ENCODE data around the gene CYYR1. TPM values are rescaled to one million over a fixed set of nuclear protein-coding genes. Genes with fewer than 3 reads are reported as not detected.

Gene CYYR1
- polyA plus RNA-seq, 3 donors: 0.16 to 0.30 TPM; not detected in 1

DNA sequence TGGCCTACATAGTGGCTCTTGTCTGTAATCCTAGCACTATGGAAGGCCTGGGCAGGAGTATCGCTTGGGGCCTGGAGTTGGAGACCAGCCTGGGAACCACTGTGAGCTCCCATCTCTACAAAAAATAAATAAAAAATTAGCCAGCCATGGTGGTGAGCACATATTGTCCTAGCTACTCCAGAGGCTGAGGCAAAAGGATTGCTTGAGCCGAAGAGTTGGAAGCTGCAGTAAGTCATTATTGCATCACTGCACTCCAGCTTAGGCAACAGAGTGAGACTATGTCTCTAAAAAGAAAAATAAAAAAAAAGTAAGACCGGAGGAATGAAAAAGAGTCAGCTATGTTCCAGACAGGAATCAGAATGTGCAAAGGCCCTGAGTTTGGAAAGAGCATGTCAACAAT, 115.3 kb downstream of the CYYR1 start:
- peaks cover 0 to 7% (median 2%) of the 10 kb centered on the region in 7 donors for H3K9me3 Mint-ChIP-seq
- no peaks in the 10 kb centered on the region for H3K27me3 ChIP-seq (ENCODE audit: control insufficient read depth in 2 of 2, insufficient read depth in 2 of 2, low read length in 2 of 2)
- H3K36me3 Mint-ChIP-seq: no peaks in the 10 kb centered on the region
- H4K20me1 ChIP-seq (ENCODE audit: insufficient read depth, low read length): no peaks in the 10 kb centered on the region
- DNase-seq: no peak
- H3K4me3 ChIP-seq (replicated peaks in 1 of 3; ENCODE audit: low read depth in 2 of 3, low read length in 3 of 3): no peak overlapping the region
- 64% methylated on average over 2 of the region's 3 CpGs for WGBS (ENCODE audit: insufficient coverage)
- TF ChIP-seq, protein P1, sequence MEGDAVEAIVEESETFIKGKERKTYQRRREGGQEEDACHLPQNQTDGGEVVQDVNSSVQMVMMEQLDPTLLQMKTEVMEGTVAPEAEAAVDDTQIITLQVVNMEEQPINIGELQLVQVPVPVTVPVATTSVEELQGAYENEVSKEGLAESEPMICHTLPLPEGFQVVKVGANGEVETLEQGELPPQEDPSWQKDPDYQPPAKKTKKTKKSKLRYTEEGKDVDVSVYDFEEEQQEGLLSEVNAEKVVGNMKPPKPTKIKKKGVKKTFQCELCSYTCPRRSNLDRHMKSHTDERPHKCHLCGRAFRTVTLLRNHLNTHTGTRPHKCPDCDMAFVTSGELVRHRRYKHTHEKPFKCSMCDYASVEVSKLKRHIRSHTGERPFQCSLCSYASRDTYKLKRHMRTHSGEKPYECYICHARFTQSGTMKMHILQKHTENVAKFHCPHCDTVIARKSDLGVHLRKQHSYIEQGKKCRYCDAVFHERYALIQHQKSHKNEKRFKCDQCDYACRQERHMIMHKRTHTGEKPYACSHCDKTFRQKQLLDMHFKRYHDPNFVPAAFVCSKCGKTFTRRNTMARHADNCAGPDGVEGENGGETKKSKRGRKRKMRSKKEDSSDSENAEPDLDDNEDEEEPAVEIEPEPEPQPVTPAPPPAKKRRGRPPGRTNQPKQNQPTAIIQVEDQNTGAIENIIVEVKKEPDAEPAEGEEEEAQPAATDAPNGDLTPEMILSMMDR (IDR thresholded peaks at IDR 0.05): no peak
- H3K36me3 ChIP-seq (replicated peaks in 1 of 2; ENCODE audit: control insufficient read depth in 1 of 2, insufficient read depth in 2 of 2, low read length in 2 of 2): no peaks in the 10 kb centered on the region
- no peak overlapping the region for H3K9ac ChIP-seq (ENCODE audit: insufficient read depth, low read length, poor library complexity, severe bottlenecking)
- no peak overlapping the region for H3K27ac Mint-ChIP-seq
- no peaks in the 10 kb centered on the region for H3K9me3 ChIP-seq (replicated peaks in 1 of 2; ENCODE audit: control insufficient read depth in 1 of 2, insufficient read depth in 1 of 2, low read length in 2 of 2)
- no peak overlapping the region for H3K4me3 Mint-ChIP-seq
- H2AFZ ChIP-seq (ENCODE audit: insufficient read depth, low read depth, low read length, poor library complexity, severe bottlenecking): no peak overlapping the region
- intact Hi-C loops (cut with micrococcal nuclease): no loop called here
- no peak overlapping the region for H3K27ac ChIP-seq (ENCODE audit: low read depth in 1 of 2, low read length in 2 of 2)
- H3K27me3 Mint-ChIP-seq (ENCODE audit: low read depth in 3 of 3): peaks cover 0 to 2% (median 0%) of the 10 kb centered on the region in 3 donors
- H3K4me2 ChIP-seq (replicated peaks; ENCODE audit: extremely low read depth, low read length, poor library complexity, severe bottlenecking): no peak overlapping the region
- no peaks in the 10 kb centered on the region for H3K4me1 ChIP-seq (ENCODE audit: control insufficient read depth in 1 of 2, insufficient read depth in 2 of 2, low read length in 2 of 2)
- no peaks in the 10 kb centered on the region for H3K79me2 ChIP-seq (ENCODE audit: insufficient read depth, low read length)
- H3K4me1 Mint-ChIP-seq: peaks cover 5% of the 10 kb centered on the region

DNA sequence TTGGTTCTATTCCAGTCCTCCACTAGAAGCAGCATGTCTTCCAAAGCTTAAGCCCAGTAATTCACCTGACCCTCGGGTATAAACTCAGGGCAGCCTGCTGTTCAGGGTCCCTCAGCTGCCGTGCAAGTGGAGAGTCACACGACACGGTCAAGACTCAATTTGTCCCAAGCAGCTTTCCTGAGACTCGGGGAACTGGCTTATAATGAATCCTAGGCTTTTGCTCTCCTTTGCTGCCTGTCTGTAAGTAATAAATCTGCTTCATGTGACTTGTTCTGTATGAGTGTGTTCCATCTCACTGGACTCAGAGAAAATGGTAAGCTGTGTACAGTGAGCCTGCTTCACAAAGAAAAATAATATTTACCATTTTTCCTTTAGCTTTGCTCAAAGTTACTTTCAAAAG, 119.8 kb downstream of the CYYR1 start:
- no peak overlapping the region for H3K9ac ChIP-seq (ENCODE audit: insufficient read depth, low read length, poor library complexity, severe bottlenecking)
- intact Hi-C loops (cut with micrococcal nuclease): no loop called here
- no peak overlapping the region for H3K27ac Mint-ChIP-seq
- WGBS (ENCODE audit: insufficient coverage): 93% methylated on average over 5 of the region's 5 CpGs
- no peak overlapping the region for H3K4me2 ChIP-seq (replicated peaks; ENCODE audit: extremely low read depth, low read length, poor library complexity, severe bottlenecking)
- no peaks in the 10 kb centered on the region for H3K27me3 ChIP-seq (ENCODE audit: control insufficient read depth in 2 of 2, insufficient read depth in 2 of 2, low read length in 2 of 2)
- H3K4me3 Mint-ChIP-seq: no peak overlapping the region
- peaks cover 4% of the 10 kb centered on the region for H3K4me1 Mint-ChIP-seq
- H3K4me1 ChIP-seq (ENCODE audit: control insufficient read depth in 1 of 2, insufficient read depth in 2 of 2, low read length in 2 of 2): no peaks in the 10 kb centered on the region
- peaks cover 0 to 2% (median 0%) of the 10 kb centered on the region in 3 donors for H3K27me3 Mint-ChIP-seq (ENCODE audit: low read depth in 3 of 3)
- no peaks in the 10 kb centered on the region for H3K36me3 Mint-ChIP-seq
- peaks cover 0 to 3% (median 0%) of the 10 kb centered on the region in 7 donors for H3K9me3 Mint-ChIP-seq
- TF ChIP-seq, protein P1 (IDR thresholded peaks at IDR 0.05): no peak
- no peaks in the 10 kb centered on the region for H4K20me1 ChIP-seq (ENCODE audit: insufficient read depth, low read length)
- DNase-seq: no peak
- no peak overlapping the region for H2AFZ ChIP-seq (ENCODE audit: insufficient read depth, low read depth, low read length, poor library complexity, severe bottlenecking)
- no peaks in the 10 kb centered on the region for H3K9me3 ChIP-seq (replicated peaks in 1 of 2; ENCODE audit: control insufficient read depth in 1 of 2, insufficient read depth in 1 of 2, low read length in 2 of 2)
- no peaks in the 10 kb centered on the region for H3K79me2 ChIP-seq (ENCODE audit: insufficient read depth, low read length)
- no peak overlapping the region for H3K27ac ChIP-seq (ENCODE audit: low read depth in 1 of 2, low read length in 2 of 2)
- H3K4me3 ChIP-seq (replicated peaks in 1 of 3; ENCODE audit: low read depth in 2 of 3, low read length in 3 of 3): no peak overlapping the region
- no peaks in the 10 kb centered on the region for H3K36me3 ChIP-seq (replicated peaks in 1 of 2; ENCODE audit: control insufficient read depth in 1 of 2, insufficient read depth in 2 of 2, low read length in 2 of 2)
